Large intestine (tissue), 3 donors: ENCODE results near the gene SIK3. TPM values are rescaled to one million over a fixed set of nuclear protein-coding genes. Genes with fewer than 3 reads are reported as not detected.
"Not testable (repeated sequence)": the region's sequence is repeated elsewhere in the genome, so short reads cannot be mapped to it uniquely, and the experiment has no call there.

Experiments used
- DNase-seq, 2 donors: peaks; one replicate each; pipeline versions ENCODE4 v3.0.0 to v3.0.0-alpha.2; 2013
- H3K27ac ChIP-seq: one replicate; pipeline ENCODE4 v1.5.1; 2013; ENCODE audit warnings: low read length
- H3K27me3 ChIP-seq: 2 replicates; pipeline ENCODE4 v1.6.1; 2013; ENCODE audit warnings: low read length; ENCODE audit not compliant: control insufficient read depth, insufficient read depth
- H3K36me3 ChIP-seq: 2 replicates; pipeline ENCODE4 v1.6.1; 2013; ENCODE audit warnings: low read length; ENCODE audit not compliant: control insufficient read depth, insufficient read depth
- H3K4me1 ChIP-seq: one replicate; pipeline ENCODE4 v1.6.1; 2013; ENCODE audit warnings: low read length; ENCODE audit not compliant: control insufficient read depth, insufficient read depth
- H3K4me3 ChIP-seq: one replicate; pipeline ENCODE4 v1.5.1; 2013; ENCODE audit warnings: low read length
- H3K9me3 ChIP-seq: one replicate; pipeline ENCODE4 v1.6.1; 2013; ENCODE audit warnings: mild to moderate bottlenecking, low read depth, low read length, moderate library complexity; ENCODE audit not compliant: control insufficient read depth
- WGBS: methylation state at CpG from one replicate; pipeline ENCODE4 v1.1.5; 2013; ENCODE audit warnings: low lambda C conversion rate; ENCODE audit not compliant: insufficient coverage; 5-methylcytosine and 5-hydroxymethylcytosine counted together
- polyA plus RNA-seq: library from polyadenylated mRNA; unstranded; fragments of 120-200 nt; gene quantifications from one replicate; pipeline ENCODE4 v1.2.1, GENCODE V29; 2013

Gene SIK3
- polyA plus RNA-seq, 1 donor: 34.6 TPM

- not testable (repeated sequence) for H3K27me3 ChIP-seq, DNase-seq, H3K9me3 ChIP-seq, H3K4me1 ChIP-seq, H3K36me3 ChIP-seq, H3K4me3 ChIP-seq, H3K27ac ChIP-seq
- WGBS: 100% methylated on average over 1 of the region's 5 CpGs
Observed at GRCh38 chr11:117046627-117047026, 51.6 kb downstream of the SIK3 start.

GRCh38 chr11:117045956-117046355 lies 52.3 kb downstream of the SIK3 start:
- Histone ChIP-seq H3K27ac (no peak overlapping the region), H3K36me3 (no peaks in the 10 kb centered on the region), H3K9me3 (no peaks in the 10 kb centered on the region), H3K4me3 (no peak overlapping the region), H3K4me1 (no peaks in the 10 kb centered on the region), H3K27me3 (no peaks in the 10 kb centered on the region)
- 80% methylated on average over 1 of the region's 1 CpG for WGBS
- DNase-seq: no peak

- Histone ChIP-seq H3K4me3 (no peak overlapping the region), H3K27ac (peak overlapping the region; percentile 54), H3K36me3 (no peaks in the 10 kb centered on the region), H3K9me3 (no peaks in the 10 kb centered on the region), H3K4me1 (no peaks in the 10 kb centered on the region), H3K27me3 (no peaks in the 10 kb centered on the region)
- peak in 1 of 2 donors; percentile 71 for DNase-seq
- WGBS: no CpG with 5 or more reads among the region's 5 CpGs
Observed at GRCh38 chr11:117045196-117045595, 53.0 kb downstream of the SIK3 start.

DNA sequence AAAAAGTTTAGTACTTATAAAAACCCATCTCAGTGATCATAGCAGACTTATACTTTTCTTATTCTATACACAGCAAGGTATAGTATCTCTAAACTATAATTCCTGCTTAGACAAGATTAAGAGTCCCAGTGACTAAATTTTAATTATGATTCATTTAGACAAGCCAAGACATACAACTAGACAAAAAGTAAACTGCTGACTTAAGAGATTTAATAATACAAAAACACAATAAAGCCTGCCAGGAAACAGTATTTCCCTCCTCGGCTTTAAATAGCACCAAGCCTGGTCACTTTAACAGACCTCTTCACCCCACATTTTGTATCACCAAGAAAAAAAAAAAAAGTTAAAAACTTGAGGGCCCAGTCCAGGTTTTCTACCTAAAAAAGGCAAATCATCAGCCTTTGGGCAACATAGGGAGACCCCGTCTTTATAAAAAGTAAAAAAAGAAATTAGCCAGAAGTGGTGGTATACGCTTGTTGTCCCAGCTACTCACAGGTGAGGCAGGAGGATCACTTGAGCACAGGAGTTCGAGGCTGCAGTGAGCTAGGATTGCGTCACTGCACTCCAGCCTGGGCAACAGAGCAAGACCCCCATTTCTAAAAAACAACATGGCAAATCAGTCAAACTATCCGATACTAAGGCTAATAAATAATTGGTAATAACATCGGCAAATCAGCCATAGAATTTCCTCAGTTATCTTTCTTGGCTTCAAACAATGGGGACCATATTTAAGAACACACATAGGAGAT lies 53.8 kb downstream of the SIK3 start:
- no peaks in the 10 kb centered on the region for H3K36me3 ChIP-seq

DNA sequence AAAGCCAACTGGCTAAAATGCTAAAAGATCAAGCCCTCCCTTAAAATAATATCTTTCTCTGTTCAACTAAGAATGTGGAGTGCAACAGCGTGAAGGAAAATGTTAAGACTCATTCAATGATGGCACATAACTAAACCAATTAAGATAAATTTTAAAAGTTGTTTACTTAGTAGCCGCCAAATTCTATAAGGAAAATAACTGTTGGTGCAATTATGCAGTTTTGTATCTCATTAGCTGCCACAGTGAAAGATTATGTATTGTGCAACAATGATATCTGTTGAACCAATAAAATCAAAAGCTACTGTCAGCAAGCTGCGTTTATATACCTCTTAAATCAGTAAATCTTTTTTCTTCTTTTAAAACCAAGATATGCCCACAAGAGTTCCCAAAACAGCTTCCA lies 55.5 kb downstream of the SIK3 start:
- Histone ChIP-seq H3K27me3 (no peaks in the 10 kb centered on the region), H3K9me3 (no peaks in the 10 kb centered on the region), H3K4me3 (no peak overlapping the region), H3K27ac (no peak overlapping the region), H3K4me1 (peaks cover 2% of the 10 kb centered on the region), H3K36me3 (no peaks in the 10 kb centered on the region)
- no peak for DNase-seq
- 90% methylated on average over 1 of the region's 3 CpGs for WGBS

More for the DNA sequence above, 53.8 kb downstream of the SIK3 start:
- DNase-seq: no peak
- Histone ChIP-seq H3K9me3 (no peaks in the 10 kb centered on the region), H3K4me3 (no peak overlapping the region), H3K4me1 (no peaks in the 10 kb centered on the region), H3K27ac (peak overlapping the region; percentile 54), H3K27me3 (no peaks in the 10 kb centered on the region)
- WGBS: 94% methylated on average over 3 of the region's 7 CpGs

GRCh38 chr11:117039900-117040299 lies 58.3 kb downstream of the SIK3 start:
- DNase-seq: no peak
- no peak overlapping the region for H3K27ac ChIP-seq
- peaks cover 11% of the 10 kb centered on the region for H3K4me1 ChIP-seq
- no peaks in the 10 kb centered on the region for H3K36me3 ChIP-seq
- no peak overlapping the region for H3K4me3 ChIP-seq
- H3K9me3 ChIP-seq: no peaks in the 10 kb centered on the region
- H3K27me3 ChIP-seq: no peaks in the 10 kb centered on the region
- no CpG with 5 or more reads among the region's 1 CpG for whole genome bisulfite sequencing

DNA sequence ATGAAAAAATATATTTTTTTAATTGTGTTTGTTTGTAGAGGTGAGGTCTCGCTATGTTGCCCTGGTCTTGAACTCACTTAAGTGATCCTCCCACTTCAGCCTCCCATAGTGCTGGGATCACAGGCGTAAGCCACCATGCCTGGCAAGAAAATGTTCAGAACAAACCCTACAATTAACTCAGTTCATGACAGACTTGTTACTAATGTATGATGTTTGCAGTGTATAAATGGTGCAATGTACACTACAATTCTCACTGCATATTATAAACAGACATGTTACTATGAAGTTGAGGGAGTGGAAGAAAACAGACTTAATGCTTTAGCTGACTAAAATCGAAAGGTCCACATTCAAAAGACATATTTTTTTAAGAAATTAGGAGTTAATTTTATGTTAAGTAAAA lies 59.0 kb downstream of the SIK3 start:
- Histone ChIP-seq H3K27me3 (no peaks in the 10 kb centered on the region), H3K4me1 (peaks cover 11% of the 10 kb centered on the region), H3K4me3 (no peak overlapping the region), H3K27ac (no peak overlapping the region), H3K36me3 (no peaks in the 10 kb centered on the region), H3K9me3 (no peaks in the 10 kb centered on the region)
- WGBS: no CpG with 5 or more reads among the region's 3 CpGs
- DNase-seq: no peak

- no peak for DNase-seq
- Histone ChIP-seq H3K9me3 (no peaks in the 10 kb centered on the region), H3K4me3 (no peak overlapping the region), H3K27ac (peak overlapping the region; percentile 58), H3K36me3 (no peaks in the 10 kb centered on the region), H3K27me3 (no peaks in the 10 kb centered on the region), H3K4me1 (peaks cover 11% of the 10 kb centered on the region)
- WGBS: no CpG with 5 or more reads among the region's 1 CpG
Observed at GRCh38 chr11:117037975-117038350, 60.3 kb downstream of the SIK3 start.

DNA sequence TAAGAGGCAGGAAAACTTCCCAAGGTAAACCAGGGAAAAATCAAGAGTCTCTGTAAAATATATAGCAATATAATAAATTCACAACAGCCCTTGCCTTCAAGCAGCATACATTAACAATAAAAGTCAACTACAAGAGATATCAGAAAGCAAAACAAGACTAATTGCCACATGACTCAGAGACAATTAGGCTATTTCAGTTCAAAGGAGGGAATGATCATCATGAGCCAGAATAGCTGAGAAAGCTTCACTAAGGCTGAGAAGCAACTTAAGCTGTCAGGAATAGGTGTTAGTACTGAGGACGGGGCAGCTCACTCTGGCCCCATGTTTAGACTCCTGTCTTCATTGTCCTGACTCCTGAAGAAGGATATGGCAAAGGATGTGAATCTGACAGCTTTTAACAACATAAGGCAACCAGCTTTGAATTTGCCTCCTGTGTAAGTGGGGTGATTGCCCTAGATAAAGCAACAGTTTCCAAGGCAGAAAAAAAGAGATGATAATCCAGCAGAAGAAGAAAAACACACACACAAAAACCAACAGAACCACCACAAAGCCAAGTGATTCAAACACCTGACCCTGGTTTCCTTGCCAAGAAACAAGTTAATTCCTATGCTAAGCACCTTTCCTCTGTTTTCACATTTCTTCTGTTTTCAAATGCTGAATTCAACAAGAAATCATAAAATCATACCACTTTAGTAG lies 60.8 kb downstream of the SIK3 start:
- H3K4me3 ChIP-seq: no peak overlapping the region
- DNase-seq: peak; percentile 35 to 66
- H3K27ac ChIP-seq: peak overlapping the region; percentile 58
- no CpG with 5 or more reads among the region's 1 CpG for WGBS
- no peaks in the 10 kb centered on the region for H3K9me3 ChIP-seq
- H3K36me3 ChIP-seq: no peaks in the 10 kb centered on the region
- peaks cover 11% of the 10 kb centered on the region for H3K4me1 ChIP-seq
- H3K27me3 ChIP-seq: no peaks in the 10 kb centered on the region

- H3K4me3 ChIP-seq: no peak overlapping the region
- H3K9me3 ChIP-seq: no peaks in the 10 kb centered on the region
- no peak overlapping the region for H3K27ac ChIP-seq
- DNase-seq: no peak
- H3K36me3 ChIP-seq: no peaks in the 10 kb centered on the region
- H3K27me3 ChIP-seq: no peaks in the 10 kb centered on the region
- peaks cover 11% of the 10 kb centered on the region for H3K4me1 ChIP-seq
Observed at GRCh38 chr11:117034901-117035300, 63.3 kb downstream of the SIK3 start.
